Breast epithelium (tissue), 3 donors: Measurements from ENCODE around the gene LDHAL6A.

Experiments used
- CTCF ChIP-seq, 3 donors: fragments of 450-650 bp; IDR thresholded peaks; one replicate each; pipeline ENCODE4 v1.5.1; 2016 to 2017; ENCODE audit warnings: antibody characterized with exemption in 3 of 3, mild to moderate bottlenecking in 3 of 3, moderate library complexity in 3 of 3
- POLR2AphosphoS5 ChIP-seq, 3 donors: sonication (generic); formaldehyde crosslinking; IDR thresholded peaks; one replicate each; pipeline ENCODE4 v1.6.1; 2017; ENCODE audit warnings: antibody characterized with exemption in 3 of 3

GRCh38 chr11:18427240-18427639, 28.4 kb upstream of the LDHAL6A start:
- TF ChIP-seq CTCF (IDR thresholded peaks at IDR 0.05) (no peak), POLR2AphosphoS5 (IDR thresholded peaks at IDR 0.05) (no peak)
